HCT116 (cell line): ENCODE data around the gene SPDYE18.
"Not testable (repeated sequence)": the region's sequence is repeated elsewhere in the genome, so short reads cannot be mapped to it uniquely, and the experiment has no call there.

Experiments used
- CTCF ChIP-seq, 3 experiments: fragments of 200-600 bp in 1 of 3; sonication (generic) in 1 of 3; IDR thresholded peaks in 2 of 3; conservative IDR thresholded peaks in 1 of 3; 2 replicates each; pipeline ENCODE4 v1.5.1; 2012 to 2017; ENCODE audit warnings: low read depth in 2 of 3, low read length in 2 of 3, antibody characterized with exemption in 1 of 3, borderline replicate concordance in 1 of 3, control low read depth in 1 of 3, mild to moderate bottlenecking in 1 of 3, mixed read lengths in 1 of 3, mixed run types in 1 of 3, moderate library complexity in 1 of 3; ENCODE audit not compliant: insufficient read depth in 1 of 3
- RAD21 ChIP-seq: IDR thresholded peaks from 2 replicates; pipeline ENCODE4 v1.6.1; 2012; ENCODE audit warnings: low read depth, mild to moderate bottlenecking
- SRF ChIP-seq: IDR thresholded peaks from 2 replicates; pipeline ENCODE4 v1.6.1; 2012; ENCODE audit warnings: low read depth
- TF ChIP-seq, protein P1 (sequence below): IDR thresholded peaks from 2 replicates; pipeline ENCODE4 v1.6.1; 2012
- TF ChIP-seq, protein P2 (sequence below): IDR thresholded peaks from 2 replicates; pipeline ENCODE4 v1.6.1; 2012; ENCODE audit warnings: low read depth

DNA sequence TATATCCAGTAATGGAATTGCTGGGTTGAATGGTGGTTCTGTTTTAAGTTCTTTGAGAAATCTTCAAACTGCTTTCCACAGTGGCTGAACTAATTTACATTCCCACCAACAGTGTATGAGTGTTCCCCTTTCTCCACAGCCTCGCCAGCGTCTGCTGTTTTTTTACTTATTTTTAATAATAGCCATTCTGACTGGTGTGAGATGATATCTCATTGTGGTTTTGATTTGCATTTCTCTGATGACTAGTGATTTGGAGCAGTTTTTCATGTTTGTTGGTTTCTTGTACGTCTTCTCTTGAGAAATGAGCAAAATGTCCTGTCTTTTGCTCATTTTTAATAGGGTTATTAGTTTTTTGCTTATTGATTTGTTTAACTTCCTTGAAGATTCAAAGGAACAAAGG is 38.1 kb upstream of the SPDYE18 start:
- not testable (repeated sequence) for TF ChIP-seq CTCF (IDR thresholded peaks at IDR 0.05 in 2 of 3, conservative IDR thresholded peaks at IDR 0.05 in 1 of 3; ENCODE audit: borderline replicate concordance in 1 of 3, insufficient read depth in 1 of 3, low read depth in 2 of 3, low read length in 2 of 3); RAD21; SRF
- TF ChIP-seq, protein P1, sequence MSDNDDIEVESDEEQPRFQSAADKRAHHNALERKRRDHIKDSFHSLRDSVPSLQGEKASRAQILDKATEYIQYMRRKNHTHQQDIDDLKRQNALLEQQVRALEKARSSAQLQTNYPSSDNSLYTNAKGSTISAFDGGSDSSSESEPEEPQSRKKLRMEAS: not testable (repeated sequence)
- TF ChIP-seq, protein P2, sequence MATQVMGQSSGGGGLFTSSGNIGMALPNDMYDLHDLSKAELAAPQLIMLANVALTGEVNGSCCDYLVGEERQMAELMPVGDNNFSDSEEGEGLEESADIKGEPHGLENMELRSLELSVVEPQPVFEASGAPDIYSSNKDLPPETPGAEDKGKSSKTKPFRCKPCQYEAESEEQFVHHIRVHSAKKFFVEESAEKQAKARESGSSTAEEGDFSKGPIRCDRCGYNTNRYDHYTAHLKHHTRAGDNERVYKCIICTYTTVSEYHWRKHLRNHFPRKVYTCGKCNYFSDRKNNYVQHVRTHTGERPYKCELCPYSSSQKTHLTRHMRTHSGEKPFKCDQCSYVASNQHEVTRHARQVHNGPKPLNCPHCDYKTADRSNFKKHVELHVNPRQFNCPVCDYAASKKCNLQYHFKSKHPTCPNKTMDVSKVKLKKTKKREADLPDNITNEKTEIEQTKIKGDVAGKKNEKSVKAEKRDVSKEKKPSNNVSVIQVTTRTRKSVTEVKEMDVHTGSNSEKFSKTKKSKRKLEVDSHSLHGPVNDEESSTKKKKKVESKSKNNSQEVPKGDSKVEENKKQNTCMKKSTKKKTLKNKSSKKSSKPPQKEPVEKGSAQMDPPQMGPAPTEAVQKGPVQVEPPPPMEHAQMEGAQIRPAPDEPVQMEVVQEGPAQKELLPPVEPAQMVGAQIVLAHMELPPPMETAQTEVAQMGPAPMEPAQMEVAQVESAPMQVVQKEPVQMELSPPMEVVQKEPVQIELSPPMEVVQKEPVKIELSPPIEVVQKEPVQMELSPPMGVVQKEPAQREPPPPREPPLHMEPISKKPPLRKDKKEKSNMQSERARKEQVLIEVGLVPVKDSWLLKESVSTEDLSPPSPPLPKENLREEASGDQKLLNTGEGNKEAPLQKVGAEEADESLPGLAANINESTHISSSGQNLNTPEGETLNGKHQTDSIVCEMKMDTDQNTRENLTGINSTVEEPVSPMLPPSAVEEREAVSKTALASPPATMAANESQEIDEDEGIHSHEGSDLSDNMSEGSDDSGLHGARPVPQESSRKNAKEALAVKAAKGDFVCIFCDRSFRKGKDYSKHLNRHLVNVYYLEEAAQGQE: not testable (repeated sequence)
